Measurements from ENCODE around the gene RGS3.
"Not testable (repeated sequence)": the region's sequence is repeated elsewhere in the genome, so short reads cannot be mapped to it uniquely, and the experiment has no call there.

RGS3 gene

GRCh38 chr9:113483676-113484257, 20.2 kb downstream of the RGS3 start:
- Histone ChIP-seq H3K27me3 (replicated peaks; ENCODE audit: control insufficient read depth, insufficient read depth, low read length) (no peaks in the 10 kb centered on the region), H3K36me3 (ENCODE audit: control insufficient read depth, insufficient read depth, low read length) (no peaks in the 10 kb centered on the region), H3K4me3 (replicated peaks; ENCODE audit: low read depth, low read length) (no peak overlapping the region)
- no peak for TF ChIP-seq CTCF (IDR thresholded peaks at IDR 0.05; ENCODE audit: insufficient read depth, low read length, poor library complexity, severe bottlenecking)
- DNase-seq (ENCODE audit: extremely low read depth, insufficient read length), result no peak

- H3K27me3 ChIP-seq (replicated peaks; ENCODE audit: control insufficient read depth, insufficient read depth, low read length), result no peaks in the 10 kb centered on the region
- H3K4me3 ChIP-seq (replicated peaks; ENCODE audit: low read depth, low read length), result no peak overlapping the region
- TF ChIP-seq CTCF (IDR thresholded peaks at IDR 0.05; ENCODE audit: insufficient read depth, low read length, poor library complexity, severe bottlenecking), result no peak
- DNase-seq (ENCODE audit: extremely low read depth, insufficient read length), result no peak
- H3K36me3 ChIP-seq (ENCODE audit: control insufficient read depth, insufficient read depth, low read length), result no peaks in the 10 kb centered on the region
Measured at GRCh38 chr9:113484258-113484730, 20.8 kb downstream of the RGS3 start.

- H3K27me3 ChIP-seq (replicated peaks; ENCODE audit: control insufficient read depth, insufficient read depth, low read length), result no peaks in the 10 kb centered on the region
- H3K36me3 ChIP-seq (ENCODE audit: control insufficient read depth, insufficient read depth, low read length), result no peaks in the 10 kb centered on the region
- no peak overlapping the region for H3K4me3 ChIP-seq (replicated peaks; ENCODE audit: low read depth, low read length)
- DNase-seq (ENCODE audit: extremely low read depth, insufficient read length), result no peak
- TF ChIP-seq CTCF (IDR thresholded peaks at IDR 0.05; ENCODE audit: insufficient read depth, low read length, poor library complexity, severe bottlenecking), result no peak
Measured at GRCh38 chr9:113485761-113486115, 22.2 kb downstream of the RGS3 start.

GRCh38 chr9:113486327-113486726, 22.8 kb downstream of the RGS3 start:
- H3K4me3 ChIP-seq (replicated peaks; ENCODE audit: low read depth, low read length), result no peak overlapping the region
- no peak for TF ChIP-seq CTCF (IDR thresholded peaks at IDR 0.05; ENCODE audit: insufficient read depth, low read length, poor library complexity, severe bottlenecking)
- no peaks in the 10 kb centered on the region for H3K36me3 ChIP-seq (ENCODE audit: control insufficient read depth, insufficient read depth, low read length)
- no peak for DNase-seq (ENCODE audit: extremely low read depth, insufficient read length)
- H3K27me3 ChIP-seq (replicated peaks; ENCODE audit: control insufficient read depth, insufficient read depth, low read length), result no peaks in the 10 kb centered on the region

GRCh38 chr9:113488071-113488470, 24.5 kb downstream of the RGS3 start:
- no peak for DNase-seq (ENCODE audit: extremely low read depth, insufficient read length)
- H3K27me3 ChIP-seq (replicated peaks; ENCODE audit: control insufficient read depth, insufficient read depth, low read length), result no peaks in the 10 kb centered on the region
- H3K4me3 ChIP-seq (replicated peaks; ENCODE audit: low read depth, low read length), result no peak overlapping the region
- no peaks in the 10 kb centered on the region for H3K36me3 ChIP-seq (ENCODE audit: control insufficient read depth, insufficient read depth, low read length)
- no peak for TF ChIP-seq CTCF (IDR thresholded peaks at IDR 0.05; ENCODE audit: insufficient read depth, low read length, poor library complexity, severe bottlenecking)

GRCh38 chr9:113488490-113488889, 25.0 kb downstream of the RGS3 start:
- no peak for DNase-seq (ENCODE audit: extremely low read depth, insufficient read length)
- H3K4me3 ChIP-seq (replicated peaks; ENCODE audit: low read depth, low read length), result no peak overlapping the region
- H3K27me3 ChIP-seq (replicated peaks; ENCODE audit: control insufficient read depth, insufficient read depth, low read length), result no peaks in the 10 kb centered on the region; the same call in 1 of the 2 replicates
- TF ChIP-seq CTCF (IDR thresholded peaks at IDR 0.05; ENCODE audit: insufficient read depth, low read length, poor library complexity, severe bottlenecking), result no peak
- no peaks in the 10 kb centered on the region for H3K36me3 ChIP-seq (ENCODE audit: control insufficient read depth, insufficient read depth, low read length)

GRCh38 chr9:113491147-113491546, 27.6 kb downstream of the RGS3 start:
- H3K36me3 ChIP-seq (ENCODE audit: control insufficient read depth, insufficient read depth, low read length); DNase-seq (ENCODE audit: extremely low read depth, insufficient read length); H3K27me3 ChIP-seq (replicated peaks; ENCODE audit: control insufficient read depth, insufficient read depth, low read length); H3K4me3 ChIP-seq (replicated peaks; ENCODE audit: low read depth, low read length): not testable (repeated sequence)

Measured in GM06990 (cell line).